GM23338 (cell line): Measurements from ENCODE around the gene KCTD7.
"Not testable (repeated sequence)": the region's sequence is repeated elsewhere in the genome, so short reads cannot be mapped to it uniquely, and the experiment has no call there.

Source experiments
- CREB1 ChIP-seq: fragments of 250-450 bp; sonication (Bioruptor Pico); IDR thresholded peaks from 2 replicates; pipeline ENCODE4 v1.5.0; 2020; ENCODE audit warnings: low read depth, mild to moderate bottlenecking, moderate library complexity
- CTCF ChIP-seq, 2 experiments: fragments of 200-600 bp in 1 of 2; sonication (generic) in 1 of 2; conservative IDR thresholded peaks; 2 replicates each; pipeline versions ENCODE4 v1.5.1 to v1.6.1; 2016 to 2017; ENCODE audit warnings: antibody characterized with exemption in 2 of 2, low read depth in 2 of 2, mild to moderate bottlenecking in 2 of 2, moderate library complexity in 1 of 2
- ETS1 ChIP-seq: IDR thresholded peaks from 2 replicates; pipeline ENCODE4 v1.6.1; 2016; ENCODE audit warnings: antibody characterized with exemption
- EZH2 ChIP-seq: fragments of 200-600 bp; sonication (generic); IDR thresholded peaks from one replicate; pipeline ENCODE4 v1.8.0; 2017; ENCODE audit warnings: antibody characterized with exemption, mild to moderate bottlenecking, low read depth; ENCODE audit not compliant: unreplicated experiment
- EZH2phosphoT487 ChIP-seq: fragments of 200-600 bp; sonication (generic); IDR thresholded peaks from one replicate; pipeline ENCODE4 v1.8.1; 2018; ENCODE audit warnings: antibody characterized with exemption; ENCODE audit not compliant: unreplicated experiment
- JUNB ChIP-seq: IDR thresholded peaks from one replicate; pipeline ENCODE4 v1.6.1; 2016; ENCODE audit warnings: antibody characterized with exemption; ENCODE audit not compliant: unreplicated experiment
- NANOG ChIP-seq: IDR thresholded peaks from 2 replicates; pipeline ENCODE4 v1.6.1; 2016; ENCODE audit warnings: antibody characterized with exemption, borderline replicate concordance
- POLR2AphosphoS5 ChIP-seq: IDR thresholded peaks from 2 replicates; pipeline ENCODE4 v1.6.1; 2016; ENCODE audit warnings: antibody characterized with exemption, low read depth
- REST ChIP-seq: IDR thresholded peaks from one replicate; pipeline ENCODE4 v1.6.1; 2018; ENCODE audit warnings: antibody characterized with exemption; ENCODE audit not compliant: unreplicated experiment
- STAT1 ChIP-seq: IDR thresholded peaks from one replicate; pipeline ENCODE4 v1.6.1; 2016; ENCODE audit warnings: antibody characterized with exemption; ENCODE audit not compliant: unreplicated experiment
- ZNF114 ChIP-seq: fragments of 250-450 bp; sonication (Bioruptor Pico); IDR thresholded peaks from 2 replicates; pipeline ENCODE4 v1.5.0; 2020; ENCODE audit warnings: mild to moderate bottlenecking, moderate library complexity
- ZNF331 ChIP-seq: fragments of 250-450 bp; sonication (Bioruptor Pico); IDR thresholded peaks from 2 replicates; pipeline ENCODE4 v1.5.0; 2020; ENCODE audit warnings: low read depth, mild to moderate bottlenecking, moderate library complexity
- ZNF462 ChIP-seq: fragments of 250-450 bp; sonication (Bioruptor Pico); IDR thresholded peaks from 2 replicates; pipeline ENCODE4 v1.5.0; 2020; ENCODE audit warnings: mild to moderate bottlenecking, moderate library complexity

- not testable (repeated sequence) for TF ChIP-seq JUNB; CTCF (conservative IDR thresholded peaks at IDR 0.05; ENCODE audit: low read depth in 2 of 2); POLR2AphosphoS5; EZH2phosphoT487; REST; EZH2; CREB1; ZNF114; NANOG; ZNF331 (CRISPR knock-in tag); ZNF462 (CRISPR knock-in tag); STAT1; ETS1
Observed at GRCh38 chr7:66655113-66655806, 26.6 kb downstream of the KCTD7 start.
